ENCODE measurements around the gene KIFBP. TPM values are rescaled to one million over a fixed set of nuclear protein-coding genes. Genes with fewer than 3 reads are reported as not detected.
"Not testable (repeated sequence)": the region's sequence is repeated elsewhere in the genome, so short reads cannot be mapped to it uniquely, and the experiment has no call there.

Gene KIFBP
- total RNA-seq, 1 experiment from 2014 or later = 21.9 TPM

- DNase-seq = no peak
- H3K4me3 ChIP-seq = no peak overlapping the region
- H3K9me3 ChIP-seq (replicated peaks) = no peaks in the 10 kb centered on the region
- no peak overlapping the region for H3K27ac ChIP-seq
- H3K36me3 ChIP-seq = no peaks in the 10 kb centered on the region
- no peaks in the 10 kb centered on the region for H3K27me3 ChIP-seq
- H3K4me1 ChIP-seq = no peaks in the 10 kb centered on the region
Observed at GRCh38 chr10:69022611-69023010, 34.0 kb downstream of the KIFBP start.

DNA sequence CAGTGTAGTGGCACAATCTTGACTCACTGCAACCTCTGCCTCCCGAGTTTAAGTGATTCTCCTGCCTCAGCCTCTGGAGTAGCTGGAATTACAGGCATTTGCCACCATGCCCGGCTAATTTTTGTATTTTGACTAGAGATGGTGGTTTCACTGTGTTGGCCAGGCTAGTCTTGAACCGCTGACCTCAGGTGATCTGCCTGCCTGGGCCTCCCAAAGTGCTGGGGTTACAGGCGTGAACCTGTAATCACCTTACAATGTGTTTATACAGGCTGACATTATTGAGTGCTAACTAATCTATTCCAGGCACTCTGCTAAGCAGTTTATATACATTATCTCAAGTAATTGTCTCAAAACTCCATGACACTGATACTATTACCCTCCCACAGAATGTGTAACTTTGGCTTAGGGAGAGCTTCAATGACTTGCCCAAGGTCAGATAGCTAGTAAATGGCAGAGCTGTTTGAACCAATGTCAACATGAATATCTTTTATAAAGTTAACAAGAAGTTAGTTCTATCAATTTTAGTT, 36.8 kb downstream of the KIFBP start:
- Histone ChIP-seq H3K4me3 (no peak overlapping the region), H3K9me3 (replicated peaks) (no peaks in the 10 kb centered on the region), H3K4me1 (no peaks in the 10 kb centered on the region), H3K36me3 (no peaks in the 10 kb centered on the region), H3K27ac (no peak overlapping the region), H3K27me3 (no peaks in the 10 kb centered on the region)
- no peak for DNase-seq

- Histone ChIP-seq H3K9me3 (replicated peaks) (no peaks in the 10 kb centered on the region), H3K27ac (no peak overlapping the region), H3K4me3 (no peak overlapping the region), H3K27me3 (no peaks in the 10 kb centered on the region), H3K4me1 (no peaks in the 10 kb centered on the region), H3K36me3 (no peaks in the 10 kb centered on the region)
- no peak for DNase-seq
Observed at GRCh38 chr10:69033256-69033655, 44.7 kb downstream of the KIFBP start.

DNA sequence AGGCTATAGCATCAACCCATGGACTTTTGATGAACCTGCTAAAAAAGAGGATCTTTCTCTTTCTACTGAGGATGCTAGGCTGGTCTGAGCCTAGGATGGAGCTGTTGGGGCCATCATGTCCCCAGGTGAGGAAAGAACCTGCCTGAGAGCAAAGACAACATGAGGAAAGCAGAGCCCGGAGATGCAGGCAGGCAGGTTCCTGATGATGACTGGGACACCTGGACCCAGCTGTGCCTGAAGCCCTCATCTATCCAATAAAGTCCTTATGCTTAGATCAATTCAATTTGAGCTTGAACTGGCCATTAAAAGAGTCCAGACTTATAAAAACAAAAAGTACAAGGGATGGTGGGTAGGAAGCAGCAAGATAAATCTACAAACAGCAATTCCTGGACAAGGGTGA, 48.9 kb downstream of the KIFBP start:
- H3K27me3 ChIP-seq = no peaks in the 10 kb centered on the region
- H3K4me1 ChIP-seq = no peaks in the 10 kb centered on the region
- H3K36me3 ChIP-seq = no peaks in the 10 kb centered on the region
- H3K4me3 ChIP-seq = no peak overlapping the region
- H3K27ac ChIP-seq = no peak overlapping the region
- DNase-seq = no peak
- no peaks in the 10 kb centered on the region for H3K9me3 ChIP-seq (replicated peaks)

- not testable (repeated sequence) for DNase-seq
Observed at GRCh38 chr10:69040904-69041303, 52.3 kb downstream of the KIFBP start.

GRCh38 chr10:69042417-69042816, 53.8 kb downstream of the KIFBP start:
- Histone ChIP-seq H3K36me3 (no peaks in the 10 kb centered on the region), H3K27me3 (no peaks in the 10 kb centered on the region), H3K4me1 (no peaks in the 10 kb centered on the region), H3K4me3 (no peak overlapping the region), H3K9me3 (replicated peaks) (no peaks in the 10 kb centered on the region), H3K27ac (no peak overlapping the region)
- no peak for DNase-seq

More at GRCh38 chr10:69040904-69041303, 52.3 kb downstream of the KIFBP start:
- H3K4me1 ChIP-seq; H3K27me3 ChIP-seq; H3K4me3 ChIP-seq; H3K36me3 ChIP-seq; H3K27ac ChIP-seq; H3K9me3 ChIP-seq (replicated peaks): not testable (repeated sequence)

DNA sequence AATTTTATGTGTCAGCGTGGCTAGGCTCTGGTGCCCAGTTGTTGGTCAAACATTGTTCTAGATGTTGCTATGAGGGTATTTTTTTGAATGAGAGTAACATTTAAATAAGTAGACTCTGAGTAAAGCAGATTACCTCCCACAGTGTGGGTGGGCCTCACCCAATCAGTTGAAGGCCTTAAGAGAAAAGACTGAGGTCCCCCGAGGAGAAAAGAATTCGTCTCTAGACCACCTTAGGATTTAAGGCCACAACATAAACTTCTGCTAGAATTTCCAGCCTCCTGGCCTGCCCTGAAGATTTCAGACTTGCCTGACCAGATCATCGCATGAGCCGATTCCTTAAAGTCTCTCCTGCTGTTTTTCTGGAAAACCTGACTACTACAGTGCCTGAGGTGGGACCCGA, 54.2 kb downstream of the KIFBP start:
- Histone ChIP-seq H3K36me3 (no peaks in the 10 kb centered on the region), H3K27ac (no peak overlapping the region), H3K9me3 (replicated peaks) (no peaks in the 10 kb centered on the region), H3K4me3 (no peak overlapping the region), H3K27me3 (no peaks in the 10 kb centered on the region), H3K4me1 (peaks cover 3% of the 10 kb centered on the region; the same call in 1 of the 2 replicates)
- DNase-seq = no peak

DNA sequence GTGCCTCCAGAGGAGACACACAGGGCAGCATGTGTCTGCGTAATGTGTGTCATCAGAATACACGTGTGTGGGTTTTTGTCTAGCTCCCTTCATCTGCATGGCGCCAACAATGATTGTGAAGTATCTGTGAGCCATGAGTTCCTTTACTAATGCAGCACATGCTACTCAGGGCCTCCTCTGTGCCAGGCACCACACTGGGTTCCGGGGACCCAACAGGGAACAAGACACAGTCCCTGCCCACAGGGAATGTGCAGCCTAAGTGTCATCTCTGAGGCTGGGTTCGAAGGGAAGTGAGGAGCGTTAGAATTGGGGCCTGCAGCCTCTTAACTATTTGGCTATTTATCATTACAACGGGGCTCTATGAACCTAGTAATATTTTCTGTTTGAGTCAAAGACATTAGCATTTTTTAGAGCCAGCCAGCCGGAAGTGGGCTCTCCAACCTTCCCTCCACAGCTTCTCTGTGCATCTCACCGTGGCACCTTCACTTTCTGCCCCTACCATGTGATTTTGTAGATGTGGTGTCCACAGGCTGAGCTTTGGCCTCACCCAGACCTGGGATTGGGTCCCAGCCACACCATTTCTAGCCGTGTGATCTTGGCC, 55.4 kb downstream of the KIFBP start:
- H3K27ac ChIP-seq = no peak overlapping the region
- H3K4me1 ChIP-seq = peaks cover 6% of the 10 kb centered on the region; the same call in 1 of the 2 replicates
- no peak for DNase-seq
- H3K36me3 ChIP-seq = no peaks in the 10 kb centered on the region
- H3K4me3 ChIP-seq = no peak overlapping the region
- H3K27me3 ChIP-seq = no peaks in the 10 kb centered on the region
- no peaks in the 10 kb centered on the region for H3K9me3 ChIP-seq (replicated peaks)

DNA sequence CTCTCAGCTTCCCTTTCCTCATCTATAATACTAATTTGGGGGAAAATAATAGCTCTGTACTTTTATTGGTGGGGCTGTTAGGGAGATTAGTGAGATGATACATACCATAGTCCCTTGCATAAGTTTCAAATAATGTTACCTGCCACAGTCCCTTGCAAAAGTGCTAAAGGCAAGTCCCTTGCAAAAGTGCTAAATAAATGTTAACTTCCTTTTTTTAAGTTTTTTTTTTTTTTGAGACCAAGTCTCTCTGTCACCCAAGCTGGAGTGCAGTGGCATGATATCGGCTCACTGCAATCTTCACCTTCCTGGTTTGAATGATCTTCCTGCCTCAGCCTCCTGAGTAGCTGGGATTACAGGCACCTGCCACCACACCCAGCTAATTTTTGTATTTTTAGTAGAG, 55.9 kb downstream of the KIFBP start:
- H3K9me3 ChIP-seq (replicated peaks) = no peaks in the 10 kb centered on the region
- no peak overlapping the region for H3K27ac ChIP-seq
- no peaks in the 10 kb centered on the region for H3K27me3 ChIP-seq
- H3K4me1 ChIP-seq = peaks cover 6% of the 10 kb centered on the region; the same call in 1 of the 2 replicates
- no peaks in the 10 kb centered on the region for H3K36me3 ChIP-seq
- no peak overlapping the region for H3K4me3 ChIP-seq
- DNase-seq = no peak

GRCh38 chr10:69045441-69046300, 57.1 kb downstream of the KIFBP start:
- no peaks in the 10 kb centered on the region for H3K27me3 ChIP-seq
- no peak overlapping the region for H3K4me3 ChIP-seq
- no peaks in the 10 kb centered on the region for H3K36me3 ChIP-seq
- H3K27ac ChIP-seq = no peak overlapping the region
- peaks cover 6% of the 10 kb centered on the region; the same call in 1 of the 2 replicates for H3K4me1 ChIP-seq
- H3K9me3 ChIP-seq (replicated peaks) = no peaks in the 10 kb centered on the region
- DNase-seq = no peak

- no peak overlapping the region for H3K27ac ChIP-seq
- peaks cover 6% of the 10 kb centered on the region; the same call in 1 of the 2 replicates for H3K4me1 ChIP-seq
- no peaks in the 10 kb centered on the region for H3K27me3 ChIP-seq
- no peak for DNase-seq
- H3K4me3 ChIP-seq = no peak overlapping the region
- no peaks in the 10 kb centered on the region for H3K9me3 ChIP-seq (replicated peaks)
- no peaks in the 10 kb centered on the region for H3K36me3 ChIP-seq
Observed at GRCh38 chr10:69047111-69047832, 58.7 kb downstream of the KIFBP start.

DNA sequence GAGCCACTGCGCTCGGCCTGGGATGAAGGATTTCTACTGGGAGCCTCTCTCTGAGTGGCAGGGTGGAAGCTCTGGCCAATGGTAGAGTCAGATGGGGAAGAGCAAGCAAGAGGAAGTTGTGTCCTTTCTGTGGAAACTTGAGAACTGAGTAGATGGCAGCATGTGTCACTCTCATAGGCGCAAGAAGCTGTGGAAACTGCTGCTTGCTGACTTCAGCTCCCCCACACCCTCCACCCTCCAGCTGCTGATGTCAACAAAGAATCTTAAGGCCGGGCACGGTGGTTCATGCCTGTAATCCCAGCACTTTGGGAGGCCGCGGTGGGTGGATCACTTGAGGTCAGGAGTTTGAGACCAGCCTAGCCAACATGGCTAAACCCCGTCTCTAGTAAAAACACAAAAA, 59.5 kb downstream of the KIFBP start:
- H3K4me3 ChIP-seq = no peak overlapping the region
- H3K9me3 ChIP-seq (replicated peaks) = no peaks in the 10 kb centered on the region
- H3K4me1 ChIP-seq = peaks cover 6% of the 10 kb centered on the region; the same call in 1 of the 2 replicates
- peak; percentile 84 to 88 for DNase-seq
- H3K27ac ChIP-seq = no peak overlapping the region
- no peaks in the 10 kb centered on the region for H3K27me3 ChIP-seq
- H3K36me3 ChIP-seq = no peaks in the 10 kb centered on the region

- no peak for DNase-seq
- no peaks in the 10 kb centered on the region for H3K27me3 ChIP-seq
- H3K36me3 ChIP-seq = no peaks in the 10 kb centered on the region
- peaks cover 6% of the 10 kb centered on the region; the same call in 1 of the 2 replicates for H3K4me1 ChIP-seq
- H3K9me3 ChIP-seq (replicated peaks) = no peaks in the 10 kb centered on the region
- H3K4me3 ChIP-seq = no peak overlapping the region
- H3K27ac ChIP-seq = no peak overlapping the region
Observed at GRCh38 chr10:69049566-69049961, 61.0 kb downstream of the KIFBP start.

GRCh38 chr10:69051303-69051702, 62.7 kb downstream of the KIFBP start:
- Histone ChIP-seq H3K36me3 (no peaks in the 10 kb centered on the region), H3K27ac (no peak overlapping the region), H3K27me3 (no peaks in the 10 kb centered on the region), H3K4me1 (peaks cover 6% of the 10 kb centered on the region; the same call in 1 of the 2 replicates), H3K9me3 (replicated peaks) (no peaks in the 10 kb centered on the region), H3K4me3 (no peak overlapping the region)
- no peak for DNase-seq
